Retina (tissue), 1 donor: ENCODE data around the gene CNBD2.
A peak's percentile ranks its signal among the peaks of the same experiment; 100 is the strongest.
"Not testable (repeated sequence)": the region's sequence is repeated elsewhere in the genome, so short reads cannot be mapped to it uniquely, and the experiment has no call there.

Experiments used
- DNase-seq: peaks from one replicate; pipeline ENCODE4 v3.0.0-alpha.2; 2016

CNBD2 gene

GRCh38 chr20:35975576-35976373 is 7.4 kb downstream of the CNBD2 start:
- DNase-seq = no peak

GRCh38 chr20:35978041-35978513 is 9.7 kb downstream of the CNBD2 start:
- no peak for DNase-seq

- DNase-seq = no peak
Measured at GRCh38 chr20:35979544-35979943, 11.2 kb downstream of the CNBD2 start.

- no peak for DNase-seq
Measured at GRCh38 chr20:35981969-35982368, 13.6 kb downstream of the CNBD2 start.

- no peak for DNase-seq
Measured at GRCh38 chr20:35984382-35984781, 16.0 kb downstream of the CNBD2 start.

GRCh38 chr20:35985806-35986205 is 17.4 kb downstream of the CNBD2 start:
- DNase-seq = no peak

- DNase-seq = no peak
Measured at GRCh38 chr20:35988910-35989463, 20.6 kb downstream of the CNBD2 start.

- DNase-seq = no peak
Measured at GRCh38 chr20:35991142-35991771, 22.9 kb downstream of the CNBD2 start.

GRCh38 chr20:35992713-35993335 is 24.4 kb downstream of the CNBD2 start:
- DNase-seq = peak; percentile 73

- peak; percentile 80 for DNase-seq
Measured at GRCh38 chr20:35994994-35995453, 26.6 kb downstream of the CNBD2 start.

GRCh38 chr20:35996492-35996891 is 28.1 kb downstream of the CNBD2 start:
- DNase-seq = not testable (repeated sequence)

- DNase-seq = not testable (repeated sequence)
Measured at GRCh38 chr20:36001331-36001730, 32.9 kb downstream of the CNBD2 start.

GRCh38 chr20:36002855-36003254 is 34.5 kb downstream of the CNBD2 start:
- DNase-seq = no peak

- DNase-seq = no peak
Measured at GRCh38 chr20:36004045-36004444, 35.7 kb downstream of the CNBD2 start.

- DNase-seq = no peak
Measured at GRCh38 chr20:36008461-36009035, 40.2 kb downstream of the CNBD2 start.

GRCh38 chr20:36010076-36010475 is 41.7 kb downstream of the CNBD2 start:
- peak; percentile 28 for DNase-seq

- peak; percentile 50 for DNase-seq
Measured at GRCh38 chr20:36010825-36011224, 42.4 kb downstream of the CNBD2 start.

GRCh38 chr20:36015806-36016403 is 47.5 kb downstream of the CNBD2 start:
- DNase-seq = no peak

- peak; percentile 25 for DNase-seq
Measured at GRCh38 chr20:36017048-36017951, 48.9 kb downstream of the CNBD2 start.

GRCh38 chr20:36018208-36018988 is 50.0 kb downstream of the CNBD2 start:
- peak; percentile 1 for DNase-seq

- not testable (repeated sequence) for DNase-seq
Measured at GRCh38 chr20:36026131-36026530, 57.7 kb downstream of the CNBD2 start.
